Stimulated activated CD8-positive, alpha-beta memory T cell treated with anti-CD3 and anti-CD28 coated beads, Interleukin-12 subunit alpha, Interleukin-12 subunit beta, amount 100 ng/mL, for 1 hour (primary cell): Measurements from ENCODE around the gene GALNT9.
"Not testable (repeated sequence)": the region's sequence is repeated elsewhere in the genome, so short reads cannot be mapped to it uniquely, and the experiment has no call there.

ENCODE experiments used
- DNase-seq: peaks from one replicate; pipeline ENCODE4 v3.0.0-alpha.2; 2020; ENCODE audit warnings: low read depth

GALNT9 gene

DNA sequence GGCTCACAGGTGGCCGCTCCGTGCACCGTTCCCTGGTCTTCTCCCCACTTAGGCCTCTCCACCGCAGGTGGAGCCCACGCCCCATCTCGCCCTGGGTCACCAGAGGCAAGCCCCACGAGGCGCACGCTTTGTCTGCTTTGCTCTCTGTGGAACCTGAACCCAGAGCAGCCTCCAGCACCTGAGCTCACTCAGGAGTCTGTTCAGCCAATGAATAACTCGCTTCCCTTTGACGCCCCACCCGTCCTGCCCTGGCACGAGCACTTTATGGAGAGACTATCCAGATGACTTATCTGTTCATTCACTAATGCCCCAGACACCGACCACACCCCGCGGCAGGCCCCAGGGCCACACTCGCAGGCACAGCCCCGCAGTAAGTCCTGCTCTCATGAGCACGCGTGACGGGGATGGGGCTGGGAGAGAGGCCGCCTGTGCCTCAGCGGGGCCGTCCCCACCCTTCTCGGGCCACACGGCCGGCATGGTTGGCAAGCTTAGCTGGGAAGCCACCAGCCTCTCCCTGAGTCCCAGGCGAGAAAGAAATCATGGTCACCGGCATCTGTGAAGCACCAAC, 100.1 kb downstream of the GALNT9 start:
- DNase-seq = no peak

DNA sequence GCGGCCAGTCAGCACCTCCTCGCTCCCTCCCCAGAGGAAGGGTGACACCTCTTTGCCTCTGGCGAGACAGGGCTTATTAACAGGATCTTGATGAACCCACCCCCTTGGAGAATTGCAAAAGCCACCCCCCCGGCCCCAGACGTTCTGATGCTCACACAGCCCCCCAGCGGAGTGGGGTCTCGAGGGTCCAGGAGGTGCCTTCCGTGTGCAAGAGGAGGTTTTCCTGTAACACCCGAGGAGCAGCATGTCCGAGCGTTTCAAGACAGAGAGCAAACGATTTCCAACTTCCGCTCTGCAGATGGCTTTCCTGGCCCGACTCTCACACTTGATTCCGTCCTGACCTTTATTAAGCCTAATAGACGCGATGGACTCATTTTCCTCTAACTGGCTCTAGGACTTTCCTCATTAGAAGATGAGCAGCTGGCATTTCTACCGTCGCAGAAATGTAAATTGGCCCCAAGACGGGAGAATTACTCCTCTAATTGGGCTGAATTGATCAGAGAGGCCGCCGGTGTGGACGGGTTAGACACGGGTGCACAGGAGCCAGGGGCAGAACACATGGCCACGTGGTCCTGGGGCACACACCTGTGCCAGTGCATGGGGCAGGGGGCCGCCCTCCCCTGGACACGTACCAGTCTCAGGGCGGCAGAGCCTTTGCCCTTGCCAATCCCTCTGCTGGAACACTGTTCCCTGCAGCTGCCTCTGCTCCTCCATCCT, 100.8 kb downstream of the GALNT9 start:
- no peak for DNase-seq

DNA sequence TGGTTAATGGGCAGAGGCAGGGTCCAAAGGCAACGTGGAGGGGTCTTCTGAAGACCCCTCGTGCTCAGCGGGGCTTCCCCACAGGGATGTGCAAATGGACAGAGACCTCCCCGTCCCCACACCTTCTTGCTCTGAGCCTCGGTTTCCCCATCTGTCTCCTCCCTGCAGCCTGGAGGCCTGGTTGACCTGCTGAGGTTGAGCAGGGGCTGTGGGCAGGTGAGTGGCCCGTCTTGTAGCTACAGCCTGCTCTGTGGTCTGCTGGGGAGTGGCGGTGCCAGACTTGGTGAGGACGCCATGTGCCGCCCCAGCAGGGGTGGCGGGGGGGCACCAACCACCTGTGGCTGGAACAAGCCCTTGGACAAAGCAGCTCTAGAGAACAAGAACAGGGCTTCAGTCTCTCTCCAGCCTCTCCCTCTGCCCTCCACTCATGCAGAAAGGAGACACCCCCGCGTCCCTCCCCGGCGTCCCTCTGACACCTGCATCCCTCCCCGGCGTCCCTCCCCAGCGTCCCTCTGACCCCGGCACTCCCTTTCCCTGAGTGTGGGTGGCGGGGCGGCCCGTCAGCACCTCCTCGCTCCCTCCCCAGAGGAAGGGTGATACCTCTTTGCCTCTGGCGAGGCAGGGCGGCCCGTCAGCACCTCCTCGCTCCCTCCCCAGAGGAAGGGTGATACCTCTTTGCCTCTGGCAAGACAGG, 101.5 kb downstream of the GALNT9 start:
- DNase-seq = no peak

DNA sequence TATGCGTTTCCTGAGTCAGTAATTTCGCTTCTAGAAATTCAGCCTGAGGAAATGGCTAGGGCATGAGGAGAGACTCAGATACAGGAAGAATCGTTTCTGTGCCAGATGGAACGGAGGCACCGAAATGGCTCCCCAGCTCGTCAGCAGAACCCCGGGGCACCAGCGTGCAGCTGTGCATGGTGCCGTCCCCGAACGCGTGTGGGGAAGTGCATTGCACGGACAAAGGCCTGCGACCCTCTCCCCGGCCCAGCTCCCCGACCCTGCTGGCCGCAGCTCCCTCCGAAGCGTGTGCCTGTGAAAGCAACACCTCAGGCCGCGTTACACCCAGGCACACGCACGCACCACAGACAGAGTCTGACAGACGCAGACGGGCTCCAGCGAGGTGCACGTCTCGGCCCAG, 102.3 kb downstream of the GALNT9 start:
- no peak for DNase-seq

DNA sequence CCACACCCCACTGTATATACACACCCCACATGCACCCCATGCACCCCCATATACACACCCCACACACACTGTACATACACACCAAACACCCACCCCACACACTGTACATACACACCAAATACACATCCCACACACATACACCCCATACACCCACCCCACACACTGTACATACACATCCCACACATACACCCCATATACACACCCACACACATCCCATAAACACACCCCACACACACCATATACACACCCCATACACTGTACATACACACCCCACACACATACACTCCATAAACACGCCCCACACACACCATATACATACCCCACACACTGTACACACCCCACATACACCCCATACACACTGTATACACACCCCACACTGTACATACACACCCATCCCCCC, 102.8 kb downstream of the GALNT9 start:
- DNase-seq = no peak

DNA sequence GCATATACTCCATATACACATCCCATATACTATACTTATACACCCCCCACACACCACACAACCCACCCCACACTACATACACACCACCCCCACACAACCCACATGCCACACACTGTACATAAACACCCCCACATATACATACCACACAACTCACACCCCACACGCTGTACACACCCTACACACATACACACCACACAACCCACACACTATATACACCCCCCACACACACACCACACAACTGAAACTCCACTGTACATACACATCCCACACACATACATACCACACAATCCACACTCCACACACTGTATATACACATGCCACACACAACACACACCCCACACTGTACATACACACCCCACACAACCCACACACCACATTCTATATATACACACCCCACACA, 104.2 kb downstream of the GALNT9 start:
- no peak for DNase-seq

DNA sequence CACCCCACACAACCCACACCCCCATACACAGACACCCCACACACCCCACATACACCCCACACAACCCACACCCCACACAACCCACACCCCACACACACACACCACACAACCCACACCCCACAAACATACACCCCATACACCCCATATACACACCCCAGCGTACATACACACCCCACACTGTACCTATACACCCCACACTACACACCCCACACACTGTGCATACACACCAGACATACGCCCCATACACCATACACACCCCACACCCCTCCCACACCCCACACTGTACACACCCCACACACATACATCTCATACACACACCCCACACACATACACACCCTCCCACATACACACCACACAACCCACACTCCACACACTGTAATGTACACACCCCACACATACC, 104.9 kb downstream of the GALNT9 start:
- no peak for DNase-seq

DNA sequence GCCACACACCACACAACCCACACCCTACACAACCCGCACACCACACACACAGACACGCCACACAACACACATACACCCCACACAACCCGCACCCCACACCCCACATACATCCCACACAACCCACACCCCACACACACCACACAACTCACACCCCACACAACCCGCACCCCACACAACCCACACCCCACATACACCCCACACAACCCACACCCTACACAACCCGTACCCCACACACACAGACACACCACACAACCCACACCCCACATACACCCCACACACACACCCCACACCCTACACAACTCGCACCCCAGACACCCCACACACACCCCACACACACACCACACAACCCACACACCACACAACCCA, 106.6 kb downstream of the GALNT9 start:
- DNase-seq = no peak

DNA sequence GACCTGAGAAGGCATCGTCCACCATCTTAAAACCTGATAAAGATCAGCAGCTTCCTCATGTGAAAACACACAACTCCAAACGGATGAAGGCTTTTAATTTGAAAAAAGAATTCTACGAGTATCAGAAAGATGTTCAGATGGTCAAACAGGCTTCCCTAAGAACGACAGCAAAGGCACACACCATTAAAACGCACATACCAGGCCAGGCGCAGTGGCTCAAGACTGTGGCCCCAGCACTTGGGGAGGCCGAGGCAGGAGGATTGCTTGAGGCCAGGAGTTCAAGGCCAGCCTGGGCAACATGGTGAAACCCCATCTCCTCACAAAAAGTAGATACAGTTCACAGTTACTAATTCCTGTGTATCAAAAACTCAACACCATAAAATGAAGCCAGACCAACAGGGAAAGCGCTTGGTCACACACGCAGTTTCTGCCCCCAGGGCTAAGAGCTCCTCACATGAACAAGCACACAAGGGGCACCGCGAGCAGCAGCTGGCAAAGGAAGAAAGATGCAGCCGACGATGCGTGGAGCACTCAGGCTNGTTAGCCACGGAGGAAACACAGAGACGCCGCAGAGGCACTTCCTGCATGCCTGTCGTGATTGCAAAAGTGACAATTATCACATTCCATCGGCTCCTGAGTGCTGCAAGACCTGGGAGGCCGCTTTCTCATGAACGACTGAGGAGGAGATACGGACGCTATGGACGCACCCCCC, 107.1 kb downstream of the GALNT9 start:
- DNase-seq = peak; percentile 11

DNA sequence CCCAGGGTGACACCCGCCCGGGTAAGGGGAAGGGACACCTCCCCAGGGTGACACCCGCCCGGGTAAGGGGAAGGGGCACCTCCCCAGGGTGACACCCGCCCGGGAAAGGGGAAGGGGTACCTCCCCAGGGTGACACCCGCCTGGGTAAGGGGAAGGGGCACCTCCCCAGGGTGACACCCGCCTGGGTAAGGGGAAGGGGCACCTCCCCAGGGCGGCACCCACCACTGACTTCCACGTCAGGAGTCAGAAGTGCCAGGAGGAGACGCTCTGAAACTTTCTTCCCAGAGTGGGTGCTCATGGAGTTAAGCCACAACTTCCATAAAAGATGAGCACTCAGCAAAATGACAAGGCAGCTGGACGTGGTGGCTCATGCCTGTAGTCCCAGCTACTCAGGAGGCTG, 109.6 kb downstream of the GALNT9 start:
- DNase-seq = not testable (repeated sequence)

DNA sequence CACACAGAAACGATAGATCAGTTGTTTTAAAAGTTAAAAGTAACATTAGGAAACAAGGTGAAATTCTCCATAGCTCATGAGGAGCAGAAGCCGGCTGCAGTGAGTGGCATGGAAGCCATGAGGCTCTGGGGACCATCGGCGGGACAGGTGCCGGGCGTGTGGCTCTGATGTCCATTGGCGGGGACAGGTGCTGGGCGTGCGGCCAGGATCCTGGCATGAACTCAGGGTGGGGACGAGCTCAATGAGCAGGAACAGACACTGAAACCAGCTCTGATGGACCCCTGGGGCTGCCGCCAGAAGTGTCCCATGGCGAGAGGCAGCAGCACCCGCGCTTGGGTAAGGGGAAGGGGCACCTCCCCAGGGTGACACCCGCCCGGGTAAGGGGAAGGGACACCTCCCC, 110.1 kb downstream of the GALNT9 start:
- no peak for DNase-seq

DNA sequence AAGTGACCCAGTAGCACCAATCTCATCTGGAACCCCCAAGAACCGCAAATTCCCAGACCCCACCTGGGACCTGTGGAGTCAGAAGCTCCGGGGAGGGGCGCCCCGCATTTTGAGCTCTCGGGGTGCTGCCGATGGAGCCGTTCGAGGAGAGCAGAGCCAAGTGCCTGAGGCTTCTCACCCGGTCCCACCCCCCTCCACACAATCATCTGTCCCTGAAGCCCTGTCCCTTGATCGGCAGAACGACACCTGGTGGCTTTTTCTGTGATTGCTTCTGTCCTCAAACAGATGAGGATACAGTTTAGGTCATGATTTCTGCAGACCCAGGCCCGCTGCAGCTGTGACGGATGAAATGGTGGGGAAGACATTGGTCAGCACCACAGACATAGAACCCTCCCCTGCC, 110.5 kb downstream of the GALNT9 start:
- DNase-seq = peak; percentile 12

DNA sequence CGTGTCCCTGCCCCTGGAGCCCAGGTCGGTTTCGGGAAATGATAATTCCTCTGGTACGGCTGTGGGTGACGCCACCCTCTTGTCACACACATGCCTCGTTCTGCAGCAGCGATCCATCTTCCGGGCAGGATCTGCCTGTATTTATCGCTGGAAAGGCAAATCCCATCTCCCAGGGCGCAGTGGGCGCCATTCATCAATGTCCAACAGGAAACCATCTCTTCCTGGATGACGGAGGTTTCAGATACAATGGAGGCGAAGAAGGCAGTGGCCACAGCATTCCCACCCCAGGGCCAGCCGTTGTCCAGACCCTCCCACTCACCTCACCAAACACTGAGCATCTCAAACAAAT, 110.9 kb downstream of the GALNT9 start:
- no peak for DNase-seq

DNA sequence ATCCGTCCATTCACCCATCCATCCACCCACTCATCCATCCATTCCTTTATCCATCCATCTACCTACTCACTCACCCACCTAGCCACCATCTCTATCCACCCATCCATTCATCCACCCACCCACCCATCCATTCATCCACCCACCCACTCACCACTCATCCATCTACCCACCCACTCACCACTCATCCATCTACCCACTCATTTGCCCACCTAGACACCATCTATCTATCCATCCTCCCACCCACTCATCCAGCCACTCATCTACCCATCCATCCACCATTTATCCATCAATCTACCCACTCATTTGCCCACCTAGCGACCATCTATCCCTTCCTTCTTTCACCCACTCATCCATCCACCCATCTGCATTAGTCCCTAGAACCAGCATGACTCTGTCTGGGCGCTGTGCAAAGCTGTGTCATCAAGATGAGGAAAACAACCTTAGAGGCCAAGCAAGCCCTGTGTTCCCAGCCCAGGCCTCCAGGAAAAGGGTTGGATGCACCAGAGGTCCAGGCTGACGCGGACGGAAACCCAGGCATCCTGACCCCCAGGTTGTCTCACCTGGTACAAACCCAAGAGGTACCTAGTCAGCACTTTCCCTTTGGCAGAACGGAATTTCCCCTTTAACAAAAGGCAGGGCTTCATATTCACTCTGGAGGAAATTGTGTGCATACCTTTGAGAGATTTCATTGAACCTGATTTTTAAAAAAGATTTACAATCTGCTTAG, 111.4 kb downstream of the GALNT9 start:
- no peak for DNase-seq

DNA sequence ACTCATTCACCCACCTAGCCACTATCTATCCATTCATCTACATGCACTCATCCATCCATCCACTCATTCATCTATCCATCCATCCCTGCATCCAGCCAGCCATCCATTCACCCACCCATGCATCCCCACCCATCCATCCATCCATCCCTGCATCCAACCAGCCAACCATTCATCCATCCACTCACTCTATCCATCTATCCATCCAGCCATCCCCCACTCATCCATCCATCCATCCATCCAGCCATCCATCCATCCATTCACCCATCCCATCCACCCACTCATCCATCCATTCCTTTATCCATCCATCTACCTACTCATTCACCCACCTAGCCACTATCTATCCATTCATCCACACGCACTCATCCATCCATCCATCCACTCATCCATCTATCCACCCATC, 112.0 kb downstream of the GALNT9 start:
- DNase-seq = no peak

DNA sequence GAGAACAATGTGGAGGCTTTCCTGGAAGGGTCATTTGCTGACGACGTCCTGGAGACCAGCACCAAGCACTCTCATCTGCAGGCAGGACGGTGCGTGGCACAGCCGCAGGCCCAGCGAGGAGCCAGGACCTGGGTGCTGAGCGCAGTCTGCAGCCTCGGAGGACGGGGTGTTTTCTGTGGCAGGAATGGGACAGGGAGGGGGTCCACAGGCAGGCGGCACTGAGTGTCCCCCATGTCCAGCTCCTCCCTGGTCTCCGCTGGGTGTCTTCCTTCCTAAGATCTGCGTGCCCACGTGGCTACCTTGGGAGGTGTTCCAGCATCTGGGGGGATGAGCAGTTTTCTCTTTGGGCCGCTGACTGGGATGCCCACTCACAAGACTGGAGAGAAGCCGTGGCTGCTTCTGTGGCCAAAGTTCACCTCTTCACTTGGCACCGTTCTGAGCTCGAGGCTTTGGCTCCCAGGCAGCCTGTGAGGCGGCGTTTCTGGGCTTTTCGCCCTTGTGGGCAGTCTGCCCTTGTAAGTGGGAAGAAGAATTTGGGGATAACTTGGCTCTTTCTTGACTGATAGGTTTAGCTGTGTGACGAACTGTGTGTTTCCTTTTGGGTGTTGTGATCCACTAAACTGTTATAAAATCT, 112.9 kb downstream of the GALNT9 start:
- no peak for DNase-seq

DNA sequence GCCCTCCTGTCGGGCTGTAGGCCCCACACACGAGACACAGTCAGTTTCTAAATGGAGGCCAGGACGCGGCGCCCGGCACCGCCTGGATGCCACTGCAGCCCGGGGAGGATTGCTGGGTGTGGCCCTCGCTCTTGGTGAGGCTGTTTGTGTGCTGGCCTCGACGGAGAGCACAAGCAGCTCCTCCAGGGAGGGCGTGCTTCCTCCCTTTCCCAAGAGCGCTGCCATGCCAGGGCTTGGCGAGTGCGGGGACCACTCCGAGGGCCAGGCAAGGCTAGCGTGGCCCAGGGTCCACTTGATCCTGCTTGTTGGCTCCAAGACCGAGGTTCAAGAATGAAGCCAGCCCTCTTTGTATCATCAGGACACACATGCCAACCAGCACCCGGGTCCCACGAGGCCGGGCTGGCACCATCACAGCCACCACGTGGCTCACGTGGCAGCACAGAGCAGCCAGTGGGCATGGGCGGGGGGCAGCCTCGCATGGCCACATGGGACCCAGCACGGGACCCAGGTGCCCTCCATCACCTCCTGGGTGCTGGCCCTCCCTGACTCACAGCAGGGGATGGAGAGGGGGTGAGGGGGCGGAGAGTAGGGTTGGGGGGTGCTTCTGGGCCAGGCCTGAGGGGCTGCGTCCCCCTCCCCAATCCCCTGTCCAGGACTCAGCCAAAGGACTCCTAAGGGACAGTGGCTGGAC, 113.9 kb downstream of the GALNT9 start:
- no peak for DNase-seq

DNA sequence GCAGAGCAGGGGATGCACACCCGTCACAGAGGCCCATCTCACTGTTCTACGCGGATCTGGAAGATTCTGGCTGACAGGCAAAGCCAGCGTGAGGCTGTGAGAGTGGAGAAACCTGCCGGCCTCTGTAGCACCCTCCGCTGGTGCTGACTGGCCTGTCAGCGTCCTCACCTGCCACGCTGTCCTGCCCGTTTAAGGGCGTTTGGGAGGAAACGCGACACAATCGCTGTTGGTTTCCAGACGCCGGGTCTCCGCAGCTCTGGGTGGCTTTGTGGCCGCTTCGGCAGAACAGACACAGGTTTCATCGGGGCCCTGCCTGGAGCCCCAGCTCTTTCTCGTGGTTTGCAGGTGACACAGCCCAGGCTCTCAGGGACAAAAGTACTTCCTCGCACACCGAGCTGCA, 114.5 kb downstream of the GALNT9 start:
- no peak for DNase-seq

DNA sequence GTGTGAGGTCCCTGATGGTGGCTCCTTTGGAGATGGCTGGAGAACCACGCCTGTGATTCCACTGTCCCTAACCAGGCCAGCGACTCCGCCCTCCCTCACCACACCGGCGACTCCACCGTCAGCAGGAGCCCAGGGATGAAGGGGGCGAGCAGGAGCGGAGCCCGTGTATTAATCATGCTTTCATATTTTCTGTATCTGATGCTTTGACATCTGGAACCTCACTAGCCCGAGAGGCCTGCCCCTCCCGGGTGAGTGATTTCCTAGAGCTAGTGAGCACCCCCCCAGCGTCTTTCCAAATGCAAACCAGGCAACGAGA, 115.3 kb downstream of the GALNT9 start:
- no peak for DNase-seq

DNA sequence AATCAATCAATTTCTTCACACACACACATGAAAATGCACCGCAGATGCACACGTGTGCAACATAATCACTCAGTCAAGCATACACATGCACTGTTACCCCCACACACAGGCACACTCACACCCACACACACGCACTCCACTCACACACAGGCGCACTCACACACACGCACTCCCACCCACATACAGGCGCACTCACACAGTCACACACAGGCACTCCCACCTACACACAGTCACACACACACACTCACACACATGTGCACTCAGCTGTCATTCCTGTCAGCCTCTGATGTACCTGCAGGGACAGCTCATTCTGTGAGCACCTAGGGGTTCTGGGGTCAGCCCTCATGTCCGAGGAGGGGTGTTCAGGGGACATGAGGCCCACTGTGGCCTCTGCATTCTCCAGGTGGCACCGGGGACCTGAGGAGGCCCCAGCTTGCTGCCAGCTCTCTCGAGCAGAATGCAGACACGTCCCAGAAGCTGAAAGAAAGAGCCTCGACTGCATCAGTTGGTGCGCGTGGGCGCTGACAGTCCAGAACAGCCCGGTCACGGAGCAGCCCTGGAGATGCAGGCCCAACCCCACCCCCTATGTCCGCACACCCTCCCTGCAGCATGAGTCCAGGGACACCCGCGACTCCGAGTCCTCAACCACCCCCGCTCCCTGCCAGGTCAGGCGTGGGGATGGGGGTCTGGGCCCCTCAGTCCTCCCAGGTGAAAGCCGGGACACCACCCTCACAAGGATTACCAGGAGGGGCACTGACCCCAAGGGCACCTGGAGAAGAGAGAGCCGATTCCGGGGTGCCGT, 115.8 kb downstream of the GALNT9 start:
- no peak for DNase-seq

DNA sequence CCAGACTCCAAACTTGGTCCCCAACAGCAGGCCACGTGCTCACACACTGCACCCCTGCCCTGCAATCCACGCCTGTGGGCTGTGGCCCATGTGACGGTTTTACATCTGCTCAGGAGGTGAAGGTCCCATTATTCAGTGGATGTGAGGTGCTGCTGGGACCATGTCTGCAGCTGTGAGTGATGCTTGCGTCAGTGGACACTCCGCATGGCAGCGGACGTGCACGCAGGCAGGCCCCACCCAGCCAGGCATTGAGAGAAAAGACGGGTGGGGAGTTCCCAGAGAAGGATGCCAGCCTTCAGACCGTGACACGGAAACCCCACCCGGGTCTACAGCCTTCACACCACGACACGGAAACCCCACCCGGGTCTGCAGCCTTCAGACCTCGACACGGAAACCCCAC, 117.6 kb downstream of the GALNT9 start:
- no peak for DNase-seq
